ENCODE measurements around the gene ABHD3. TPM values are rescaled to one million over a fixed set of nuclear protein-coding genes. Genes with fewer than 3 reads are reported as not detected.

ABHD3 gene
- total and polyA plus RNA-seq, 2 of the 8 experiments (the other 6 are each of a cell fraction or from before 2014, with no cell fraction given), result 8.4 to 12.1 TPM

- FAIRE-seq, result no peak
These were observed 102.3 kb downstream of the ABHD3 start for GRCh38 chr18:21602299-21602587.

More at GRCh38 chr18:21602299-21602587, 102.3 kb downstream of the ABHD3 start:
- Histone ChIP-seq H3K4me2 (ENCODE audit: insufficient read depth in 1 of 2, low read depth in 2 of 2, low read length in 2 of 2) (no peak overlapping the region), H3K79me2 (ENCODE audit: control insufficient read depth in 1 of 2, insufficient read depth in 2 of 2, low read length in 2 of 2) (peaks cover 8 to 24% of the 10 kb centered on the region in 2 experiments), H3K23me2 (ENCODE audit: low read depth, low read length) (peaks cover 10% of the 10 kb centered on the region), H3K79me1 (ENCODE audit: low read depth, low read length) (no peaks in the 10 kb centered on the region), H2BK12ac (ENCODE audit: low read depth, low read length) (no peak overlapping the region), H2BK5ac (ENCODE audit: low read depth, low read length) (no peak overlapping the region), H3K9ac (replicated peaks in 1 of 4; ENCODE audit: extremely low read depth in 1 of 4, low read depth in 3 of 4, low read length in 3 of 4) (no peak overlapping the region), H3K56ac (replicated peaks; ENCODE audit: insufficient read length, low read depth, low read length) (no peak overlapping the region), H3K18ac (ENCODE audit: extremely low read depth, low read length) (no peak overlapping the region), H2AFZ (ENCODE audit: low read length) (no peak overlapping the region), H4K8ac (ENCODE audit: extremely low read depth, insufficient read depth, low read length) (no peak overlapping the region), H3K36me3 (ENCODE audit: control insufficient read depth in 2 of 4, insufficient read depth in 4 of 4, low read length in 3 of 4) (no peaks in the 10 kb centered on the region), H3K4me1 (replicated peaks in 1 of 4; ENCODE audit: control insufficient read depth in 3 of 4, insufficient read depth in 4 of 4, low read length in 3 of 4) (peaks cover 0 to 7% (median 2%) of the 10 kb centered on the region in 4 experiments; a peak in 2 of 7 replicates), H4K91ac (replicated peaks; ENCODE audit: insufficient read length, low read length) (no peak overlapping the region), H3K27ac (ENCODE audit: low read depth, low read length) (no peak overlapping the region), H2BK20ac (ENCODE audit: low read length) (no peak overlapping the region), H3K14ac (ENCODE audit: insufficient read length) (no peak overlapping the region), H2AK5ac (ENCODE audit: low read depth, low read length) (no peak overlapping the region), H2BK15ac (ENCODE audit: low read length) (no peak overlapping the region), H3K4me3 (ENCODE audit: extremely low read depth in 1 of 4, insufficient read depth in 2 of 4, low read depth in 3 of 4, low read length in 4 of 4) (no peak overlapping the region), H3K27me3 (replicated peaks in 1 of 4; ENCODE audit: control insufficient read depth in 3 of 4, extremely low read depth in 1 of 4, insufficient read depth in 3 of 4, low read length in 3 of 4) (0 out of 7 replicates have a peak, but pooled peaks cover 0 to 2% (median 0%) of the 10 kb centered on the region in 4 experiments), H3K9me3 (ENCODE audit: insufficient read depth in 2 of 2, low read depth in 1 of 2, low read length in 1 of 2) (no peaks in the 10 kb centered on the region), H3K4ac (replicated peaks; ENCODE audit: insufficient read length, low read depth, low read length) (no peak overlapping the region), H4K20me1 (replicated peaks in 1 of 2; ENCODE audit: control insufficient read depth in 1 of 2, insufficient read depth in 2 of 2, low read length in 2 of 2) (no peaks in the 10 kb centered on the region), H2BK120ac (replicated peaks; ENCODE audit: low read depth, low read length) (no peak overlapping the region), H3K23ac (ENCODE audit: insufficient read length) (no peak overlapping the region), H4K5ac (ENCODE audit: insufficient read length, low read depth, low read length) (no peak overlapping the region)
- no peak for DNase-seq (ENCODE audit: low read depth in 1 of 2, low spot score in 2 of 2)
- WGBS, 2 experiments (ENCODE audit: extremely low coverage in 1 of 2, insufficient coverage in 1 of 2, insufficient read length in 1 of 2, insufficient replicate concordance in 2 of 2, low coverage in 1 of 2, low lambda C conversion rate in 2 of 2, missing lambda C conversion rate in 1 of 2), result 95% methylated on average over 5 of the region's 5 CpGs; no CpG with 5 or more reads in 1 of the 2 experiments
- no peak for TF ChIP-seq TAF1 (IDR thresholded peaks at IDR 0.05; ENCODE audit: low read depth, low read length)
- no peak for TF ChIP-seq TBP (IDR thresholded peaks at IDR 0.05; ENCODE audit: low read depth, low read length)
- no peak for TF ChIP-seq SIX5 (IDR thresholded peaks at IDR 0.05; ENCODE audit: low read depth, low read length)
- no peak for TF ChIP-seq ATF3 (IDR thresholded peaks at IDR 0.05; ENCODE audit: insufficient read depth, low read depth, low read length)
- no peak for TF ChIP-seq EZH2 (IDR thresholded peaks at IDR 0.05; ENCODE audit: low read depth, low read length, severe bottlenecking)
- TF ChIP-seq MAX (IDR thresholded peaks at IDR 0.05), result no peak
- no peak for TF ChIP-seq KDM5A (IDR thresholded peaks at IDR 0.05; ENCODE audit: low read length)
- TF ChIP-seq SP1 (IDR thresholded peaks at IDR 0.05; ENCODE audit: low read depth, low read length), result no peak
- TF ChIP-seq JUND (IDR thresholded peaks at IDR 0.05; ENCODE audit: low read length), result no peak
- POLR2A ChIA-PET (ENCODE audit: partially characterized antibody), result interaction anchor here (5.8 kb wide), 1 partner anchor 9 kb away, joined by 77 read pairs; the partner anchor contains the start of gene SNRPD1
- CTCF ChIA-PET (ENCODE audit: partially characterized antibody), result interaction anchor here (1.7 kb wide), 1 partner anchor 10 kb away, joined by 10 read pairs; the partner anchor contains the start of gene SNRPD1

Data from H1 (cell line).